Liver (tissue), 9 donors: ENCODE measurements around the gene FMN2. TPM values are rescaled to one million over a fixed set of nuclear protein-coding genes. Genes with fewer than 3 reads are reported as not detected.

Experiments used
- DNase-seq: peaks from one replicate; pipeline ENCODE4 v3.0.0-alpha.2; 2017; ENCODE audit warnings: low spot score
- H3K27ac ChIP-seq, 2 donors: one replicate each; pipeline ENCODE4 v1.7.0; 2013; ENCODE audit warnings: inconsistent platforms in 2 of 2, low read length in 2 of 2, control low read depth in 1 of 2, low read depth in 1 of 2, mild to moderate bottlenecking in 1 of 2
- H3K27me3 ChIP-seq, 4 donors: one replicate each; pipeline versions ENCODE4 v1.6.1 to v1.7.0; 2013; ENCODE audit warnings: low read length in 3 of 4, inconsistent platforms in 1 of 4, mild to moderate bottlenecking in 1 of 4, moderate library complexity in 1 of 4; ENCODE audit not compliant: control insufficient read depth in 4 of 4, insufficient read depth in 4 of 4
- H3K36me3 ChIP-seq, 4 donors: one replicate each; pipeline versions ENCODE4 v1.6.1 to v1.7.0; 2013; ENCODE audit warnings: low read length in 3 of 4, mild to moderate bottlenecking in 3 of 4, low read depth in 1 of 4, moderate library complexity in 1 of 4; ENCODE audit not compliant: control insufficient read depth in 4 of 4, insufficient read depth in 3 of 4
- H3K4me1 ChIP-seq, 4 donors: one replicate each; pipeline versions ENCODE4 v1.6.1 to v1.7.0; 2013; ENCODE audit warnings: low read length in 3 of 4, mild to moderate bottlenecking in 3 of 4, moderate library complexity in 1 of 4; ENCODE audit not compliant: control insufficient read depth in 4 of 4, insufficient read depth in 4 of 4
- H3K4me3 ChIP-seq, 3 donors: one replicate each; pipeline versions ENCODE4 v1.6.1 to v1.7.0; 2013; ENCODE audit warnings: low read length in 3 of 3, control low read depth in 1 of 3, low read depth in 1 of 3, mild to moderate bottlenecking in 1 of 3
- H3K9ac ChIP-seq, 2 donors: one replicate each; pipeline ENCODE4 v1.7.0; 2013; ENCODE audit warnings: low read length in 2 of 2, mild to moderate bottlenecking in 2 of 2, moderate library complexity in 2 of 2, control low read depth in 1 of 2, low read depth in 1 of 2
- H3K9me3 ChIP-seq, 4 donors: one replicate each; pipeline versions ENCODE4 v1.6.1 to v1.7.0; 2013; ENCODE audit warnings: low read length in 3 of 4; ENCODE audit not compliant: control insufficient read depth in 4 of 4
- EGR1 ChIP-seq, 2 donors: IDR thresholded peaks; 2 replicates each; pipeline ENCODE4 v1.6.1; 2016 to 2018; ENCODE audit warnings: antibody characterized with exemption in 2 of 2, low read depth in 2 of 2
- FOXA1 ChIP-seq: IDR thresholded peaks from 2 replicates; pipeline ENCODE4 v1.6.1; 2016; ENCODE audit warnings: antibody characterized with exemption
- FOXA2 ChIP-seq: IDR thresholded peaks from 2 replicates; pipeline ENCODE4 v1.6.1; 2016; ENCODE audit warnings: antibody characterized with exemption
- GABPA ChIP-seq, 2 donors: IDR thresholded peaks in 1 of 2; conservative IDR thresholded peaks in 1 of 2; 2 replicates each; pipeline ENCODE4 v1.6.1; 2016; ENCODE audit warnings: antibody characterized with exemption in 2 of 2, mild to moderate bottlenecking in 1 of 2, moderate library complexity in 1 of 2
- HNF4A ChIP-seq, 2 donors: conservative IDR thresholded peaks; 2 replicates each; pipeline ENCODE4 v1.6.1; 2016; ENCODE audit warnings: antibody characterized with exemption in 2 of 2, mild to moderate bottlenecking in 2 of 2
- HNF4G ChIP-seq: IDR thresholded peaks from 2 replicates; pipeline ENCODE4 v1.6.1; 2016; ENCODE audit warnings: antibody characterized with exemption
- JUND ChIP-seq, 2 donors: IDR thresholded peaks; 2 replicates each; pipeline ENCODE4 v1.6.1; 2016; ENCODE audit warnings: antibody characterized with exemption in 2 of 2
- NR2F2 ChIP-seq: IDR thresholded peaks from 2 replicates; pipeline ENCODE4 v1.6.1; 2016; ENCODE audit warnings: antibody characterized with exemption
- RAD21 ChIP-seq, 2 donors: IDR thresholded peaks; 2 replicates each; pipeline ENCODE4 v1.6.1; 2016; ENCODE audit warnings: antibody characterized with exemption in 2 of 2, mild to moderate bottlenecking in 2 of 2
- REST ChIP-seq: IDR thresholded peaks from 2 replicates; pipeline ENCODE4 v1.6.1; 2016; ENCODE audit warnings: antibody characterized with exemption, mild to moderate bottlenecking
- RXRA ChIP-seq, 2 donors: IDR thresholded peaks; 2 replicates each; pipeline ENCODE4 v1.6.1; 2017 to 2018; ENCODE audit warnings: antibody characterized with exemption in 2 of 2, mild to moderate bottlenecking in 1 of 2
- SP1 ChIP-seq: IDR thresholded peaks from 2 replicates; pipeline ENCODE4 v1.6.1; 2018; ENCODE audit warnings: antibody characterized with exemption, mild to moderate bottlenecking
- TAF1 ChIP-seq: conservative IDR thresholded peaks from 2 replicates; pipeline ENCODE4 v1.6.1; 2016; ENCODE audit warnings: antibody characterized with exemption, mild to moderate bottlenecking
- YY1 ChIP-seq: IDR thresholded peaks from 2 replicates; pipeline ENCODE4 v1.6.1; 2016; ENCODE audit warnings: antibody characterized with exemption, mild to moderate bottlenecking
- ZBTB33 ChIP-seq: IDR thresholded peaks from 2 replicates; pipeline ENCODE4 v1.6.1; 2016; ENCODE audit warnings: antibody characterized with exemption
- WGBS: extraction: QIAGEN DNeasy Blood & Tissue Kit; methylation state at CpG from one replicate; pipeline ENCODE4 v1.1.7; 2013; 5-methylcytosine and 5-hydroxymethylcytosine counted together
- polyA plus RNA-seq, 2 donors: library from polyadenylated mRNA; stranded (reverse) in 1 of 2; unstranded in 1 of 2; fragments of 200-250 nt in 1 of 2; fragments of >200 nt in 1 of 2; fragmentation: Nextera tagmentation in 1 of 2; extraction: Ambion mirVana in 1 of 2; gene quantifications; one replicate each; pipeline versions ENCODE4 v1.2.1 to v1.2.3, GENCODE V29; 2013 to 2015
- total RNA-seq, 2 donors: library from RNA; depleted of rRNA; stranded (reverse); fragments of >200 nt; gene quantifications; one replicate each; pipeline ENCODE4 v1.2.3, GENCODE V29; 2014
- TF ChIP-seq, protein P1 (sequence below): IDR thresholded peaks from 2 replicates; pipeline ENCODE4 v1.6.1; 2016; ENCODE audit warnings: antibody characterized with exemption
- TF ChIP-seq, protein P2 (sequence below): fragments of 150-350 bp; IDR thresholded peaks from 2 replicates; pipeline ENCODE4 v1.5.1; 2017; ENCODE audit warnings: improper control_type of control experiment, low read depth, low read length; ENCODE audit not compliant: missing input control
- TF ChIP-seq, protein P3 (sequence below): IDR thresholded peaks from 2 replicates; pipeline ENCODE4 v1.6.1; 2016; ENCODE audit warnings: antibody characterized with exemption
- donor health status: healthy.
- donor health status: healthy.
- donor health status: healthy.
- donor health status: healthy.
- donor health status: healthy.

Gene FMN2
- total and polyA plus RNA-seq, 4 donors, result 0.17 TPM; not detected in 3

- H3K4me1 ChIP-seq, result no peaks in the 10 kb centered on the region
- no peak overlapping the region for H3K27ac ChIP-seq
- no peak for DNase-seq
- H3K9me3 ChIP-seq, result no peaks in the 10 kb centered on the region
- no peak overlapping the region for H3K4me3 ChIP-seq
- H3K36me3 ChIP-seq, result no peaks in the 10 kb centered on the region
- H3K9ac ChIP-seq, result no peak overlapping the region
- no peaks in the 10 kb centered on the region for H3K27me3 ChIP-seq
- TF ChIP-seq JUND (IDR thresholded peaks at IDR 0.05) (no peak), EGR1 (IDR thresholded peaks at IDR 0.05; ENCODE audit: low read depth in 2 of 2) (no peak), TAF1 (no peak), RAD21 (IDR thresholded peaks at IDR 0.05) (no peak), NR2F2 (no peak)
- TF ChIP-seq, protein P1, sequence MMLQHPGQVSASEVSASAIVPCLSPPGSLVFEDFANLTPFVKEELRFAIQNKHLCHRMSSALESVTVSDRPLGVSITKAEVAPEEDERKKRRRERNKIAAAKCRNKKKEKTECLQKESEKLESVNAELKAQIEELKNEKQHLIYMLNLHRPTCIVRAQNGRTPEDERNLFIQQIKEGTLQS, result no peak
- WGBS, result 80% methylated on average over 1 of the region's 1 CpG
Observed at GRCh38 chr1:240441669-240442068, 350.0 kb downstream of the FMN2 start.

DNA sequence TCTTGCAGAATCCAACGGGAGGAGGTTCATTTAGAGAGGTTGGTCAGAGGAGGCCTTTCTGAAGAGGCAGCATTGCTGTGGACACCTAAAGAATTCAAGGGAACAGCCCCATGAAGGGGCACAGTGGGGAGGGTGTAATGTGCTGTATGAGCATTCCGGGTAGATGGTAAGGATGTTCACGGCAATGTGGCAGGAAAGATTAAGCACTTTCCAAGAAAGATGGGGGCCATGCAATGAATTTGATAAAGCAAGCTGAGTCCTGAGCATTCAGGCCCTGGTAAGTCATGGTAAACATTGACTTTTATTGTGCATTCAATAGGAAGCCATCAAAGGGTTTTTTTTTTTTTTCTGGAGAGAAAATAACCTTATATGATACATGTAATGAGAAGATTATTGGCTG is 353.7 kb downstream of the FMN2 start:
- Histone ChIP-seq H3K4me1 (no peaks in the 10 kb centered on the region), H3K9ac (no peak overlapping the region), H3K27me3 (no peaks in the 10 kb centered on the region), H3K4me3 (no peak overlapping the region), H3K27ac (no peak overlapping the region), H3K36me3 (no peaks in the 10 kb centered on the region), H3K9me3 (no peaks in the 10 kb centered on the region)
- WGBS, result 84% methylated on average over 3 of the region's 3 CpGs
- TF ChIP-seq, protein P2, sequence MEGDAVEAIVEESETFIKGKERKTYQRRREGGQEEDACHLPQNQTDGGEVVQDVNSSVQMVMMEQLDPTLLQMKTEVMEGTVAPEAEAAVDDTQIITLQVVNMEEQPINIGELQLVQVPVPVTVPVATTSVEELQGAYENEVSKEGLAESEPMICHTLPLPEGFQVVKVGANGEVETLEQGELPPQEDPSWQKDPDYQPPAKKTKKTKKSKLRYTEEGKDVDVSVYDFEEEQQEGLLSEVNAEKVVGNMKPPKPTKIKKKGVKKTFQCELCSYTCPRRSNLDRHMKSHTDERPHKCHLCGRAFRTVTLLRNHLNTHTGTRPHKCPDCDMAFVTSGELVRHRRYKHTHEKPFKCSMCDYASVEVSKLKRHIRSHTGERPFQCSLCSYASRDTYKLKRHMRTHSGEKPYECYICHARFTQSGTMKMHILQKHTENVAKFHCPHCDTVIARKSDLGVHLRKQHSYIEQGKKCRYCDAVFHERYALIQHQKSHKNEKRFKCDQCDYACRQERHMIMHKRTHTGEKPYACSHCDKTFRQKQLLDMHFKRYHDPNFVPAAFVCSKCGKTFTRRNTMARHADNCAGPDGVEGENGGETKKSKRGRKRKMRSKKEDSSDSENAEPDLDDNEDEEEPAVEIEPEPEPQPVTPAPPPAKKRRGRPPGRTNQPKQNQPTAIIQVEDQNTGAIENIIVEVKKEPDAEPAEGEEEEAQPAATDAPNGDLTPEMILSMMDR, result no peak
- TF ChIP-seq HNF4G, result no peak
- TF ChIP-seq SP1, result no peak
- TF ChIP-seq JUND (IDR thresholded peaks at IDR 0.05), result no peak
- no peak for TF ChIP-seq TAF1
- TF ChIP-seq GABPA (IDR thresholded peaks at IDR 0.05 in 1 of 2, conservative IDR thresholded peaks at IDR 0.05 in 1 of 2), result no peak
- TF ChIP-seq, protein P1, result no peak
- TF ChIP-seq, protein P3, sequence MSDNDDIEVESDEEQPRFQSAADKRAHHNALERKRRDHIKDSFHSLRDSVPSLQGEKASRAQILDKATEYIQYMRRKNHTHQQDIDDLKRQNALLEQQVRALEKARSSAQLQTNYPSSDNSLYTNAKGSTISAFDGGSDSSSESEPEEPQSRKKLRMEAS, result no peak
- no peak for TF ChIP-seq RXRA (IDR thresholded peaks at IDR 0.05)
- no peak for TF ChIP-seq REST
- TF ChIP-seq ZBTB33, result no peak
- no peak for TF ChIP-seq FOXA1
- TF ChIP-seq YY1, result no peak
- TF ChIP-seq HNF4A (conservative IDR thresholded peaks at IDR 0.05), result no peak
- TF ChIP-seq RAD21 (IDR thresholded peaks at IDR 0.05), result no peak
- no peak for TF ChIP-seq NR2F2
- no peak for TF ChIP-seq EGR1 (IDR thresholded peaks at IDR 0.05; ENCODE audit: low read depth in 2 of 2)
- TF ChIP-seq FOXA2, result no peak
- DNase-seq, result no peak
